Stomach smooth muscle (tissue), 2 donors: ENCODE data around the gene PHF21B.
"Not testable (repeated sequence)": the region's sequence is repeated elsewhere in the genome, so short reads cannot be mapped to it uniquely, and the experiment has no call there.

Experiments
- H3K27ac ChIP-seq: one replicate; pipeline ENCODE4 v1.7.0; 2013; ENCODE audit warnings: mild to moderate bottlenecking, low read length, inconsistent platforms
- H3K27me3 ChIP-seq, 2 donors: one replicate each; pipeline ENCODE4 v1.7.0; 2013; ENCODE audit warnings: low read length in 2 of 2; ENCODE audit not compliant: insufficient read depth in 2 of 2, control insufficient read depth in 1 of 2
- H3K36me3 ChIP-seq, 2 donors: one replicate each; pipeline ENCODE4 v1.7.0; 2013; ENCODE audit warnings: low read length in 2 of 2; ENCODE audit not compliant: control insufficient read depth in 2 of 2, insufficient read depth in 2 of 2
- H3K4me1 ChIP-seq: one replicate; pipeline ENCODE4 v1.7.0; 2013; ENCODE audit warnings: low read length; ENCODE audit not compliant: control insufficient read depth, insufficient read depth
- H3K4me3 ChIP-seq, 2 donors: one replicate each; pipeline ENCODE4 v1.7.0; 2013; ENCODE audit warnings: low read length in 2 of 2
- H3K9ac ChIP-seq, 2 donors: one replicate each; pipeline ENCODE4 v1.7.0; 2013; ENCODE audit warnings: low read length in 2 of 2, mild to moderate bottlenecking in 1 of 2
- H3K9me3 ChIP-seq, 2 donors: one replicate each; pipeline ENCODE4 v1.7.0; 2013; ENCODE audit warnings: low read length in 2 of 2; ENCODE audit not compliant: control insufficient read depth in 2 of 2
- donor health status: healthy.
- donor health status: Pancreatic carcinoma.

Gene PHF21B

GRCh38 chr22:44906248-44906936 is 103.4 kb downstream of the PHF21B start:
- Histone ChIP-seq H3K27ac (no peak overlapping the region), H3K27me3 (no peaks in the 10 kb centered on the region), H3K4me3 (no peak overlapping the region), H3K9me3 (peaks cover 8 to 9% of the 10 kb centered on the region in 2 donors), H3K9ac (no peak overlapping the region), H3K36me3 (peaks cover 0 to 5% of the 10 kb centered on the region in 2 donors), H3K4me1 (no peaks in the 10 kb centered on the region)

- H3K9ac ChIP-seq, H3K27me3 ChIP-seq, H3K4me1 ChIP-seq, H3K36me3 ChIP-seq, H3K27ac ChIP-seq, H3K4me3 ChIP-seq: not testable (repeated sequence)
- peaks cover 11 to 16% of the 10 kb centered on the region in 2 donors for H3K9me3 ChIP-seq
Measured at GRCh38 chr22:44904492-44905152, 105.2 kb downstream of the PHF21B start.

GRCh38 chr22:44903164-44903563 is 106.6 kb downstream of the PHF21B start:
- not testable (repeated sequence) for H3K9ac ChIP-seq, H3K27ac ChIP-seq, H3K27me3 ChIP-seq, H3K4me3 ChIP-seq, H3K4me1 ChIP-seq, H3K36me3 ChIP-seq
- peaks cover 11 to 16% of the 10 kb centered on the region in 2 donors for H3K9me3 ChIP-seq

GRCh38 chr22:44901301-44901700 is 108.5 kb downstream of the PHF21B start:
- Histone ChIP-seq H3K4me3 (no peak overlapping the region), H3K36me3 (peaks cover 0 to 2% of the 10 kb centered on the region in 2 donors), H3K27ac (no peak overlapping the region), H3K27me3 (no peaks in the 10 kb centered on the region), H3K4me1 (no peaks in the 10 kb centered on the region), H3K9me3 (peaks cover 11 to 16% of the 10 kb centered on the region in 2 donors), H3K9ac (no peak overlapping the region)

GRCh38 chr22:44898236-44898635 is 111.6 kb downstream of the PHF21B start:
- H3K27me3 ChIP-seq = no peaks in the 10 kb centered on the region
- peaks cover 11 to 16% of the 10 kb centered on the region in 2 donors for H3K9me3 ChIP-seq
- H3K9ac ChIP-seq = no peak overlapping the region

GRCh38 chr22:44895296-44896055 is 114.3 kb downstream of the PHF21B start:
- Histone ChIP-seq H3K4me3 (no peak overlapping the region), H3K36me3 (peaks cover 0 to 4% of the 10 kb centered on the region in 2 donors), H3K4me1 (no peaks in the 10 kb centered on the region), H3K9me3 (no peaks in the 10 kb centered on the region), H3K9ac (no peak overlapping the region), H3K27ac (no peak overlapping the region), H3K27me3 (no peaks in the 10 kb centered on the region)

More at GRCh38 chr22:44898236-44898635, 111.6 kb downstream of the PHF21B start:
- Histone ChIP-seq H3K36me3 (peaks cover 0 to 6% of the 10 kb centered on the region in 2 donors), H3K4me3 (no peak overlapping the region), H3K4me1 (no peaks in the 10 kb centered on the region), H3K27ac (no peak overlapping the region)

GRCh38 chr22:44894782-44895181 is 115.0 kb downstream of the PHF21B start:
- peaks cover 0 to 4% of the 10 kb centered on the region in 2 donors for H3K36me3 ChIP-seq
- no peak overlapping the region for H3K27ac ChIP-seq
- no peaks in the 10 kb centered on the region for H3K9me3 ChIP-seq
- H3K4me3 ChIP-seq = no peak overlapping the region
- no peaks in the 10 kb centered on the region for H3K4me1 ChIP-seq
- H3K27me3 ChIP-seq = no peaks in the 10 kb centered on the region
- H3K9ac ChIP-seq = no peak overlapping the region

GRCh38 chr22:44894321-44894720 is 115.5 kb downstream of the PHF21B start:
- Histone ChIP-seq H3K4me1 (no peaks in the 10 kb centered on the region), H3K4me3 (no peak overlapping the region), H3K36me3 (peaks cover 0 to 4% of the 10 kb centered on the region in 2 donors), H3K27me3 (no peaks in the 10 kb centered on the region), H3K9ac (no peak overlapping the region), H3K9me3 (no peaks in the 10 kb centered on the region), H3K27ac (no peak overlapping the region)

- no peak overlapping the region for H3K4me3 ChIP-seq
- H3K4me1 ChIP-seq = no peaks in the 10 kb centered on the region
- peaks cover 0 to 4% of the 10 kb centered on the region in 2 donors for H3K36me3 ChIP-seq
- H3K27me3 ChIP-seq = no peaks in the 10 kb centered on the region
- no peak overlapping the region for H3K27ac ChIP-seq
- no peaks in the 10 kb centered on the region for H3K9me3 ChIP-seq
- no peak overlapping the region for H3K9ac ChIP-seq
Measured at GRCh38 chr22:44893731-44894080, 116.1 kb downstream of the PHF21B start.

GRCh38 chr22:44892803-44893730 is 116.7 kb downstream of the PHF21B start:
- Histone ChIP-seq H3K4me1 (no peaks in the 10 kb centered on the region), H3K9me3 (no peaks in the 10 kb centered on the region), H3K27ac (no peak overlapping the region), H3K36me3 (peaks cover 0 to 4% of the 10 kb centered on the region in 2 donors), H3K9ac (no peak overlapping the region), H3K4me3 (no peak overlapping the region), H3K27me3 (no peaks in the 10 kb centered on the region)
